Measurements from ENCODE around the gene BNC1. TPM values are rescaled to one million over a fixed set of nuclear protein-coding genes. Genes with fewer than 3 reads are reported as not detected.

The BNC1 gene, protein sequence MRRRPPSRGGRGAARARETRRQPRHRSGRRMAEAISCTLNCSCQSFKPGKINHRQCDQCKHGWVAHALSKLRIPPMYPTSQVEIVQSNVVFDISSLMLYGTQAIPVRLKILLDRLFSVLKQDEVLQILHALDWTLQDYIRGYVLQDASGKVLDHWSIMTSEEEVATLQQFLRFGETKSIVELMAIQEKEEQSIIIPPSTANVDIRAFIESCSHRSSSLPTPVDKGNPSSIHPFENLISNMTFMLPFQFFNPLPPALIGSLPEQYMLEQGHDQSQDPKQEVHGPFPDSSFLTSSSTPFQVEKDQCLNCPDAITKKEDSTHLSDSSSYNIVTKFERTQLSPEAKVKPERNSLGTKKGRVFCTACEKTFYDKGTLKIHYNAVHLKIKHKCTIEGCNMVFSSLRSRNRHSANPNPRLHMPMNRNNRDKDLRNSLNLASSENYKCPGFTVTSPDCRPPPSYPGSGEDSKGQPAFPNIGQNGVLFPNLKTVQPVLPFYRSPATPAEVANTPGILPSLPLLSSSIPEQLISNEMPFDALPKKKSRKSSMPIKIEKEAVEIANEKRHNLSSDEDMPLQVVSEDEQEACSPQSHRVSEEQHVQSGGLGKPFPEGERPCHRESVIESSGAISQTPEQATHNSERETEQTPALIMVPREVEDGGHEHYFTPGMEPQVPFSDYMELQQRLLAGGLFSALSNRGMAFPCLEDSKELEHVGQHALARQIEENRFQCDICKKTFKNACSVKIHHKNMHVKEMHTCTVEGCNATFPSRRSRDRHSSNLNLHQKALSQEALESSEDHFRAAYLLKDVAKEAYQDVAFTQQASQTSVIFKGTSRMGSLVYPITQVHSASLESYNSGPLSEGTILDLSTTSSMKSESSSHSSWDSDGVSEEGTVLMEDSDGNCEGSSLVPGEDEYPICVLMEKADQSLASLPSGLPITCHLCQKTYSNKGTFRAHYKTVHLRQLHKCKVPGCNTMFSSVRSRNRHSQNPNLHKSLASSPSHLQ
- total RNA-seq (2014; rRNA removed; shearing (Covaris generic)): 2.3 and 3.1 TPM in 2 replicates

DNA sequence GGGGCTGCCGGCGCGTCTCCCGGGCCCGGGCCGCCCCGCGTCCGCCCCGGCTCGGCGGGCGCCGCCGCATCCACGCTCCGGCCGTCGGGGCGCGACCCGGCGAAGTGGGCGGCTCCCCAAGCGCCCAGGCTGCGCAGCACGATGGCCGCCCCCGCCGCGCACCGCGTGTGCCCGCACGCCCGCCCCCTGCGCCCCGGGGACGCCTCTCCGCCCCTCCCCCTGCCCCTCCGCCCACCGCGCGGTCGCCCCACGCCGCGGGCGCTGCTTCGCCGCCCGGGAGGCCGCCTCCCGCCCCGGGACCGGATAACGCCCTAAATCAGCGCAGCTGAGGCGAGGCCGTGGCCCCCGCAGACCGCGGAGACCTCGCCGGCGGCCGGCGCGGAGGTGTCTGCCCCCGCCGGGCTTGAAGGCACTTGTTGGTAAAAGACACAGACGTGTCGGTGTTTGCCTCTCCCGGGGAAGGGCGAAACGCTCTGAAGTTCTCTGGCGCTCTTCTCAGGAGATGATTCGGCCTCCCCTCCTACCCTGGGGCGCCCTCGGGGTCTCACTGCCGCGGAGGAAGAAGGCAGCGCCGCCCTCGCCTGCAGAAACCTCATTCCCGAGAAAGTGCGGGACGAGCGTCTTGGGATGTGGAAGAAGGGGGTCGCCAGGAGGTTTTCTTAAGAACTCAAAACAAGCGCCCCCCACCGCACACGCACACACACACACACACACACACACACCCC is at the start of gene BNC1:
Gene BNC1, minus strand, starts transcription at position 106 of the 725 bp plus-strand sequence. Its CDS starts 36 bp downstream, at position 70.

DNA sequence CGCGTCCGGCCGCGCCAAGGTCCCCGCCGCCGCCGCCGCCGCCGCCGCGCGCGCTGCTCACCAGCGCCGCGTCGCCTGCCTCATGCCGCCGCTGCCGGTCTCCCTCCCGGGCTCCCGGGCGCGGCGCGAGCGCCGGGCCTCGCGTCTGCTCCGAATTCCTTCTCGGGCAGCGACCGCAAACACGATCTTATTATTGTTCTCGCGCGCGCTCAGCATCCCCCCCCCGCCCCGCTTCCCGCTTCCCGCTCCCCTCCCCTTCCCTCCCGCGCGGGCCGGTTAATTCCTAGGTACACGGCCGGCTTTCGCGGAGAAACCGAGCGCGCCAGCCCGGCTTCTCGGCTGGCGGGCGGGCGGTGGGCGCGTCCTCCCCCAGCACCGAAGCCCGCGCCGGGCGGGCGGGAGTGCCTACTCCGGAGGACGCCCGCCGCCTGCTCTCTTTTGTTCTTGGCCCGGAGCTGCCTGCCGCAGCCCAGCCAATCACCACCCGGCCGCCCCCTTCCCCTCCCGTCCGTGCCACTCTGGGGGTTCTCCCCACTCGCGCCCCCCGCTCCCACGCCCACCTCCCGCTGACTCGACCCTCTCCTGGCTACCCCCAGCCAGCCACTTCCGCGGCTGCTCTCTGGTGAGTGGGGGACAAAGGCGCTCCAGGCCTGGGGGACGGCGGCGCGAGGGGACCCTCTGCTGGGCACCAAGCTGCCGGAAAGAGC is 76.7 kb downstream of the BNC1 start, which contains the start of gene HDGFL3:
Gene HDGFL3, minus strand, starts transcription at position 164 of the 707 bp plus-strand sequence. CDS start 409 bp downstream, outside the sequence.

Other genes starting within 250 kb of the BNC1 start
- 57.0 and 61.5 TPM in 2 replicates for gene BTBD1, start 217.4 kb downstream of the BNC1 start, total RNA-seq (2014; rRNA removed; shearing (Covaris generic))
- not detected in 2 replicates for gene TM6SF1, start 177.0 kb downstream of the BNC1 start, total RNA-seq (2014; rRNA removed; shearing (Covaris generic))
- gene HDGFL3, start 76.8 kb downstream of the BNC1 start, total RNA-seq (2014; rRNA removed; shearing (Covaris generic)): 49.9 and 90.2 TPM in 2 replicates
- 2.4 and 3.7 TPM in 2 replicates for gene SH3GL3, start 162.7 kb upstream of the BNC1 start, total RNA-seq (2014; rRNA removed; shearing (Covaris generic))